ENCODE data around the gene LMAN2L. TPM values are rescaled to one million over a fixed set of nuclear protein-coding genes. Genes with fewer than 3 reads are reported as not detected.

LMAN2L gene
- total and polyA plus RNA-seq, 8 donors = 5.4 to 15.8 (median 6.8) TPM

DNA sequence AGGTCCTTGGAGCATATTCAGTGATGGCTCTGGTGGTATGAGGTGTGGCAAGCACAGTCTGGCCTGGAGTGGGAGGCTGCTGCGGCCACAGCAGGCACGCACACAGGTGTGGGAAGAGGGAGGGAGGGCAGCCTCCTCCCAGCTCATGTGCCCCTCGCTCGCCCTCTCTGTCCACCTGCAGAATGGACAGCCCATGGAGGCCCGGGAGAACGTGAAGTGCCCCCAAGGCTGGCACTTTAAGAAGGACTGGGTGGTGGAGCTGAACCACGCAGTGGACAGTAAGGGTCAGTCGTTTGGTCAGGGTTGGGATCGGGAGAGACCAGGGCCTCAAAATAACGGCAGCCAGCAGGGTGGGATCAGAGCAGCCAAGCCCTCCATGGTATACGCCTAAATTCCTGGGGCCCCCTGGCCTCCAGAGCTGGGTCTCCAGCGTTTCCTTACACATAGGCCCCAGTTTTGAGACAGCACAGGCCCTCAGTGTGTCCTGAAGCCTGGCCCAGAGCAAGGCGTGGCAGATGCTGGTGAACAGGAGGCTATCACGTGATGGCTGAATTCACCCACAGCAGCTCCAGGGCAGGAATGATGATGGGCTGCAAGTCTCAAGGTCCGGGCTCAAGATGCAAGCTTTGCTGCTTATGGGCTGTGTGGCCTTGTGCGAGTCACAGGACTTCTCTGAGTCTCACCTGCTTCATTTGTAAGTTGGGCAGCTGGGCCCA is 49.4 kb downstream of the LMAN2L start:
- H3K4me1 ChIP-seq = no peaks in the 10 kb centered on the region
- intact Hi-C loops (cut with DNase I) = no loop called here
- FAIRE-seq (no peak), DNase-seq (no peak), ATAC-seq (no peak)
- TF ChIP-seq, protein P1, sequence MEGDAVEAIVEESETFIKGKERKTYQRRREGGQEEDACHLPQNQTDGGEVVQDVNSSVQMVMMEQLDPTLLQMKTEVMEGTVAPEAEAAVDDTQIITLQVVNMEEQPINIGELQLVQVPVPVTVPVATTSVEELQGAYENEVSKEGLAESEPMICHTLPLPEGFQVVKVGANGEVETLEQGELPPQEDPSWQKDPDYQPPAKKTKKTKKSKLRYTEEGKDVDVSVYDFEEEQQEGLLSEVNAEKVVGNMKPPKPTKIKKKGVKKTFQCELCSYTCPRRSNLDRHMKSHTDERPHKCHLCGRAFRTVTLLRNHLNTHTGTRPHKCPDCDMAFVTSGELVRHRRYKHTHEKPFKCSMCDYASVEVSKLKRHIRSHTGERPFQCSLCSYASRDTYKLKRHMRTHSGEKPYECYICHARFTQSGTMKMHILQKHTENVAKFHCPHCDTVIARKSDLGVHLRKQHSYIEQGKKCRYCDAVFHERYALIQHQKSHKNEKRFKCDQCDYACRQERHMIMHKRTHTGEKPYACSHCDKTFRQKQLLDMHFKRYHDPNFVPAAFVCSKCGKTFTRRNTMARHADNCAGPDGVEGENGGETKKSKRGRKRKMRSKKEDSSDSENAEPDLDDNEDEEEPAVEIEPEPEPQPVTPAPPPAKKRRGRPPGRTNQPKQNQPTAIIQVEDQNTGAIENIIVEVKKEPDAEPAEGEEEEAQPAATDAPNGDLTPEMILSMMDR (IDR thresholded peaks at IDR 0.05) = no peak
- no peak overlapping the region for H3K4me3 ChIP-seq
- H3K9me3 ChIP-seq = no peaks in the 10 kb centered on the region
- no peak overlapping the region for H3K27ac ChIP-seq
- 92% methylated on average over 16 of the region's 16 CpGs for WGBS, 2 donors
- no peaks in the 10 kb centered on the region for H3K27me3 ChIP-seq
- no peaks in the 10 kb centered on the region for H3K36me3 ChIP-seq

DNA sequence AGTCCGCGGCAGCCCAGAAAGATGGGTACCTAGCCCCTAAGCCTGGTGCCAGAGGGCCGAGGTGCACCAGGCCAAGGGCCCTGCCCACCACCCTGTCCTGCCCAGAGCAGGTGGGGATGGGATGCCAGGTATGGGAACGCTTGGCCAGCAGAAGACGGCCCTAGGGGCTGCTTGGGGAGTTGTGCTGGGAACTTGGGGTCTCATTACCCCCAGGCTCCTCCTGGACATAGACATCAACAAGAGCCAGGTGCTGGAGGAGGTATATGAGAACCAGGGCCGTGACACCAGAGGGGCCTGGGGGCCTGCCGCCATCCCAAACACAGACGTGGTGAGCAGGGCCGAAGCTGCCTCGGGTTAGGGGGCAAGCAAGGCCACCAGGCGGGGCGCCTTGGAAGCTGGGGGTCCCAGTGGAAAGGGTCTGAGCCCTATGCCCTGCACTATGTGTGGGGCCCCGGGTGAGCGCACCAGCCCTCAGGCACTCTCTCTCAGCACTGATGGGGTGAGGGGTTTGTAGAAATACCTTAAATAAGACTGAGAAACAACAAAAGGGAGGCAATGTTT is 50.4 kb downstream of the LMAN2L start:
- TF ChIP-seq, protein P1 (IDR thresholded peaks at IDR 0.05) = no peak
- H3K4me1 ChIP-seq = no peaks in the 10 kb centered on the region
- no peak overlapping the region for H3K27ac ChIP-seq
- no peaks in the 10 kb centered on the region for H3K9me3 ChIP-seq
- 91 to 95% methylated on average over 13 to 14 of the region's 14 CpGs for WGBS, 2 donors
- intact Hi-C loops (cut with DNase I) = no loop called here
- ATAC-seq = no peak
- no peaks in the 10 kb centered on the region for H3K36me3 ChIP-seq
- no peak for DNase-seq
- no peaks in the 10 kb centered on the region for H3K27me3 ChIP-seq
- no peak for FAIRE-seq
- H3K4me3 ChIP-seq = no peak overlapping the region

DNA sequence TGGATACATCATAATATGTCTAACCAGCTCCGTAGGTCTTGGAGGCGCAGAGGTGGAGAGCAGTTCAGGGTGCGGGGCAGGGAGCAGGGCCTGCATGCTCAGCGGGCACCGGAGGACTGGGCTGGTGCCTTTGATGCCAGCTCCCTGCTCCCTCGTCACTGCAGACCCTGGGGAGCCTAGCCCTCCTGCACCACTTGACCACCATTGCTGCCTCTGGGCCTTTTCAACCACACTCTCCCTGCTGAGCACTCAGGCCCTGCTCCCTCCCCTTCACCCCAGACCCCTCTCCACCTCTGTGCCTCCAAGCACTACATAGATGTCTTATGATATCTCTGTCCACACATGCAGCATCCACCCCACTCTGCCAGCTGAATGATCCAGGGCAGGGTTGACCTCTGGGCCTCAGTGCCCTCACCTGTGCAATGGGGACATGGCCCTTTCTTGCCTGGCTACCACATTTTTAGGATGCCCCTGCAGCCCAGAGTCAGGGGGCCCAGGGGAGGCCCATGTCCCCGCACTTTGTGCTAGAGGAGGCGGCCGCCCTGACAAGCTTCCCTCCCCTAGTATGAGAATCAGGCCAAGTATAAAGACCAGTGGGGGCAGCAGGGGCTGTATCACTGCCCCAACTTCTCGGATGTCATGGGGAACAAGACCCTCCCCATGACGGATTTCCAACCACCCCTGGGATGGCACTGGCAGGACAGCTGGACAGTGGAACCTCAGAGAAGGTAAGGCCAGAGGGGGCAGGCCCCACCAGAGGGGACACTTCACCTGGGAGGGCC is 51.0 kb downstream of the LMAN2L start:
- no peaks in the 10 kb centered on the region for H3K27me3 ChIP-seq
- no peaks in the 10 kb centered on the region for H3K9me3 ChIP-seq
- no peak overlapping the region for H3K4me3 ChIP-seq
- no peak overlapping the region for H3K27ac ChIP-seq
- H3K4me1 ChIP-seq = peaks cover 0 to 4% (median 0%) of the 10 kb centered on the region in 3 donors
- DNase-seq = no peak
- TF ChIP-seq, protein P1 (IDR thresholded peaks at IDR 0.05) = no peak
- FAIRE-seq = no peak
- ATAC-seq = no peak
- intact Hi-C loops (cut with DNase I) = no loop called here
- 92 to 96% methylated on average over 11 of the region's 11 CpGs for WGBS, 2 donors
- no peaks in the 10 kb centered on the region for H3K36me3 ChIP-seq

DNA sequence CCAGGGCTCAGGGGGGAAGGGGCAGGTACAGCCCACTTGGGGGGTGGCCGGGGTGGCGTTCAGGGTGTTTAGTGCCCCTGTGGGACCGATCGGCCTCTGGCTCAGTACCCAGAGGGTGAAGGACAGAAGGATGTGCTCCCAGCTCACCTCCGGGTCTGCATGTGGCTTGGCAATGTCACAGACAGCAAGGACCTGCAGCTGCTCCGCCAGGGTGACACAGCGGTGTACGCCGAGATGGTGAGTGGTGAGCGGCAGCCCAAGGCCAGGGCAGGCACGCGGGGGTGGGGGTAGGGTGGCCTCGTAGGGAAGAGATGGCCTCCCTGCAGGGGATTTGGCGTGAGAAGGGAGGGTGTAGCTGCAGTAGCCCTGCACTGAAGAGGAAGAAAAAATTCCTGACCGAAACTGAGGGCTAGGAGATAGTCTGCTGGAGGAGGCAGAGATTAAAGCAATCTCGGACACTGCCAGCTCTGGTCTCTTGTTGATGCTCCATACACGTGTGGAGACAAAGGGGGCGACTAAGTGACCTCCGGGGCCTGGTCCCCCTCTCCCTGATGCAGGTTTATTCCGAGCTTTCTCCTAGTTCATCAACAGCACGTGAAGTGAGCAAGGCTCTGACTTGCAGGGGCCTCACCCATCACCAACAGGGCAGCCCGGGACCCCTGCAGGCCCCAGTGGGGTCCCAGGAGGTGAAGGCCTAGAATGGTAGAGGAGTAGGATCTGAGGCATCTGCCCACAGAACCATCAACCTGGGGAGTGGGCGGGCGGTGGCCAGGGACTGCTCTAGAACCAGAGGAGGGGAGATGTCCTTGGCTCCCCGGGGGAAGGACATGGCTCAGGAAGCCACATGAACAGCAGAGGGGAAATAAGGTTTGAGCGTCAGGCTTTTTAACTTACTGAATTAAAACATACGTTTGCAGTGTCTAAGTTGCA is 51.9 kb downstream of the LMAN2L start:
- DNase-seq (peak in 1 of 6 donors; percentile 46), ATAC-seq (peak in 3 of 4 donors; percentile 35 to 50 (median 42)), FAIRE-seq (no peak)
- TF ChIP-seq, protein P1 (IDR thresholded peaks at IDR 0.05) = no peak
- Histone ChIP-seq H3K27me3 (no peaks in the 10 kb centered on the region), H3K9me3 (no peaks in the 10 kb centered on the region), H3K4me3 (no peak overlapping the region), H3K36me3 (no peaks in the 10 kb centered on the region), H3K4me1 (peaks cover 0 to 4% (median 0%) of the 10 kb centered on the region in 3 donors), H3K27ac (no peak overlapping the region)
- WGBS, 2 donors = 52 to 55% methylated on average over 27 of the region's 27 CpGs
- intact Hi-C loops (cut with DNase I) = no loop called here

Measured in pancreas (tissue), 10 donors.